GM12891 (cell line): ENCODE measurements around the gene MANF.

Source experiments
- PAX5 ChIP-seq: IDR thresholded peaks from 2 replicates; pipeline ENCODE4 v1.6.1; 2011; ENCODE audit warnings: low read length, moderate library complexity, mild to moderate bottlenecking; ENCODE audit not compliant: insufficient read depth, severe bottlenecking
- POLR2A ChIP-seq: IDR thresholded peaks from 2 replicates; pipeline ENCODE4 v1.6.1; 2011; ENCODE audit warnings: low read depth, low read length, control low read depth
- POLR2AphosphoS5 ChIP-seq: IDR thresholded peaks from 2 replicates; pipeline ENCODE4 v1.6.1; 2011; ENCODE audit warnings: low read depth, low read length, control low read depth
- POU2F2 ChIP-seq: IDR thresholded peaks from 2 replicates; pipeline ENCODE4 v1.6.1; 2011; ENCODE audit warnings: low read depth, mild to moderate bottlenecking, control low read depth, low read length, moderate library complexity
- TAF1 ChIP-seq: IDR thresholded peaks from 2 replicates; pipeline ENCODE4 v1.6.1; 2011; ENCODE audit warnings: low read depth, low read length, control low read depth

- TF ChIP-seq PAX5: no peak
- TF ChIP-seq POLR2A: no peak
- no peak for TF ChIP-seq POLR2AphosphoS5
- no peak for TF ChIP-seq TAF1
- TF ChIP-seq POU2F2: no peak
These were observed 4.3 kb upstream of the MANF start for GRCh38 chr3:51380601-51381332.
